ENCODE data around the gene GDI1.

The GDI1 gene

GRCh38 chrX:154464806-154465365 lies 27.9 kb downstream of the GDI1 start:
- DNase-seq: no peak

- DNase-seq: no peak
Observed at GRCh38 chrX:154465601-154466000, 28.6 kb downstream of the GDI1 start.

DNA sequence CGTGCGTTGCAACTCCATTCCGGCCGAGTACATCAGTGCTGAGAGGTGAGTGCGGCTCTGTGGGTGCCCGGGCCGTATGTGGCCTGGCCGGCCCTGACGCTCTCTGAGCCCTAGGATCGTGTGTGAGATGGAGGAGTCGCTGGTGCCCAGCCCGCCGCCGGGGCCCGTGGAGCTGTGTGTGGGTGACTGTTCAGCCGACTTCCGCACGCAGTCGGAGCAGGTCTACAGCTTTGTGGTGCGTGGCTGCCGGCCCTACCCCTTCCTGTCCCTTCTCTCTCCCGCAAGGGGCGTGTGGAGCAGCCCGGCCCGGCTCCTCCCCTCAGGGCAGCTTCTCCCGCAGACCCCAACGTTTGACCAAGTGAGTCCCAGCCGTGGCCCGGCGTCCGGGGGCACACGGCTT lies 29.1 kb downstream of the GDI1 start:
- no peak for DNase-seq

GRCh38 chrX:154466907-154467306 lies 30.0 kb downstream of the GDI1 start:
- no peak for DNase-seq

- DNase-seq: no peak
Observed at GRCh38 chrX:154467556-154467955, 30.6 kb downstream of the GDI1 start.

- DNase-seq: no peak
Observed at GRCh38 chrX:154468217-154468616, 31.3 kb downstream of the GDI1 start.

GRCh38 chrX:154469114-154469513 lies 32.2 kb downstream of the GDI1 start:
- no peak for DNase-seq

GRCh38 chrX:154469880-154470279 lies 32.9 kb downstream of the GDI1 start:
- no peak for DNase-seq

- DNase-seq: no peak
Observed at GRCh38 chrX:154470434-154470833, 33.5 kb downstream of the GDI1 start.

GRCh38 chrX:154470914-154471568 lies 34.1 kb downstream of the GDI1 start:
- DNase-seq: no peak

DNA sequence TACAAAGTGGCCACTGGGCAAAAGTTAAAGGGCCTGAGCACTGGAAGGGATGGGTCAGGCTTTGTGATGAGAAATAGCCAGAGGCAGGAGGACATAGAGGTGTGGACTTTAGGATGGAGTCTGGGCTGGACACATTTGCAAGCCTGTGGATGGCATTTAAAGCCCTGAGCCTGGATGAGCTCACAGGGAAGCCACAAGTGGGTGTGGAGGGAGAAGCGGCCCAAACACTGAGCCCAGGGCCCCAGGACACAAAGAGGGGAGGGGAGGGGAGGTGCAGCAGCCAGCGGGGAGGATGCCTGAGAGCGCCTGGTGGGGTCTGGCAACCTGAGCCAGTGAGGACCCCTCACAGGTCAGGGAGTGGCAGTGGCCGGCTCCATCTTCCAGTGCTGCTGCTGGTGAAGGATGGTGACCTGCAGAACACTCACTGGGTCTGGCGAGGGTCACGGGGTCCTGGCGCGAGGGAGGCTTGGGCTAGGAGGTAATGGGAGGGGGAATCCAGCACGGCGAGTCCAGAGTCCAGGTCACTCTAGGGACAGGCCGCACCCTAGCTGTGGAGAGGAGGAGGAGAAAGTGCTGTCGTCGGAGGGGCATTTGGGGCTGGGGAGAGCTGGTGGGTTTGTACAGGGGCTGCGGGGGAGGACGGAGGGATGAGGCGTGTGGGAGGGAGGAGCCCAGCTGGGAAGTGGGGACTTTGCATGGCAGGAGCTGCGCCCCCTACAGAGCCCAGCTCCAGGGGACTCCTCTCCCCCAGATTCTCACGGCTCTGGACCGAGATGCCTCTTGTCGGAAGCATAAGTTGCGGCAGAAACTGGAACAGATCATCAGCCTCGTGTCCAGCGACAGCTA lies 35.1 kb downstream of the GDI1 start:
- no peak for DNase-seq

DNA sequence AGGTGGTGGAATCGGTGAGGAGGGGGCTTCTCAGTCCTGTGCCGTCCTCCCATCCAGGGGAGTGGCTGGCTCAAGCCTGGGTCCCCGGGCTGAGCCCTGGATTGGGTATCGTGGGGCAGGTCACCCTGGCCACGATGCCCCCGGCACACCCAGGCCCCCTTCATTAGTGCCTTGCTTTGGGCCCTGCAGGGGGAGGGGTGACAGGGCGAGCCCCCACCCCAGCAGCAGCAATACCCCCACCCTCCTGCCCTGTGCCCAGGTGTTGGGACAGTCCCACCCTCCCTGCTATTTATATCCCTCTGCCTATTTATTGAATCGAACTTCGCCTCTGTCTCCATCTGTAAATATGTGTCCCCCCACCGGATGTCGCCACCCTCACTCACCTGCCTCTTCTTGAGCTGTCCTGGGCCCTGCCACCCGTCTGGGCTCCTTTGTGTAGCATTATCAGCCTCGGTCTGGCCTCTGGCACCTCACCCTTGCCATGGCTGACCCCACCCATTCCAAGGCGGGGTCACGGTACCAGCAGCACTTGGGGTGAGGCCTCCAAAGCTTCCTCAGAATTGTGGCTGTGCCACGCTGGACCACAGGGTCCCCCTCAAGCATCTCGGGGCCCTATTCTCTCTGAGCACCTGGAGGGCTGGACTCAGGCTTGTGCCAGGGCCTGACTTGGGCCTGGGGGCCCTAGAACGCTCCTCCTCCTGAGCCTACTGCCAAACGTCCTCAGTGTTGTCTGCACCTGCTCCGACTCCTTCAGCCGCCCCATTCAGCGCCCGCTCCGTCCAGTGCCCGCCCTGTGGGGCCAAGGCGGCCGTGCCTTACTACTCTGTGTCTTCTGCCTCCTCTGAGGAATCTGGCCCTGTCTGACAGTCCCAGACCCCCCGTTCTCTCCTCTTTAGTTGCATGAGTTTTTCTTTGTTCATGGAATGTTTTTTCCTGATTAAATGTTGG lies 36.0 kb downstream of the GDI1 start:
- DNase-seq: no peak

- no peak for DNase-seq
Observed at GRCh38 chrX:154473683-154474082, 36.7 kb downstream of the GDI1 start.

DNA sequence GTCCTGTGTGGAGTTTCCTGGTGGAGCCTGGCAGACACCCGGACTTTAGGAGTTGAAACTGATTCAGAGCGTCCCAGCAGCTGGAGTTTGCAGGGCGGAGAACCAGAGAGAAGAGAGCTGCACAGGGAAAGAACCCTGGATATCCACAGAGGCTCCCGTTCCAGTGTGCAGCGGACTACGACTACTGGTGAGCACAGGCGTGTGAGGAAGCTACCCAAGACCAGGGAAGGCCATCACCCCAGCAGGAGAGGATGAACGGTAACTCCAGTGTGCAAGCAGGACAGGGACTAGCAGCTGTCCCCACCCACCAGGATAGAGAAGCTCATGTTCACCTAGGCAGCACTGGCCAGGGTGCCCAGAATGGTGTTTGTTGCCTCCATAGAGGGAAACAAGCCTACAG lies 39.9 kb downstream of the GDI1 start:
- DNase-seq: no peak

- no peak for DNase-seq
Observed at GRCh38 chrX:154477891-154478477, 41.0 kb downstream of the GDI1 start.

- DNase-seq: peak; percentile 94
Observed at GRCh38 chrX:154478728-154479622, 42.0 kb downstream of the GDI1 start, which contains the start of gene LAGE3. LAGE3 (minus strand) TSS chrX:154479281; CDS start chrX:154478915, 366 bp downstream.

DNA sequence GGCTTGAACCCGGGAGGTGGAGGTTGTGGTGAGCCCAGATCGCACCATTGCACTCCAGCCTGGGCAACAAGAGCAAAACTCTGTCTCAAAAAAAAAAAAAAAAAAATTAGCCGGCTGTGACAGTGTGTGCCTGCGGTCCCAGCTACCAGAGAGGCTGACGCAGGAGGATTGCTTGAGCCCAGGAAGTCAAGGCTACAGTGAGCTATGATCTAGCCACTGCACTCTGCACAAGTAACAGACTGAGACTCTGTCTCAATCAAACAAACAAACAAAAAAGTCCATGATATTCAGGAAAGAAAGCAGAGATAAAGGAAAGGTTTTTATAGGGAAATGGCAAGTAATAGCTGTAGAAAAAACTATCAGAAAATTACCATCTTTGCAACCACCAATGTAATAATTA lies 44.2 kb downstream of the GDI1 start:
- no peak for DNase-seq

DNA sequence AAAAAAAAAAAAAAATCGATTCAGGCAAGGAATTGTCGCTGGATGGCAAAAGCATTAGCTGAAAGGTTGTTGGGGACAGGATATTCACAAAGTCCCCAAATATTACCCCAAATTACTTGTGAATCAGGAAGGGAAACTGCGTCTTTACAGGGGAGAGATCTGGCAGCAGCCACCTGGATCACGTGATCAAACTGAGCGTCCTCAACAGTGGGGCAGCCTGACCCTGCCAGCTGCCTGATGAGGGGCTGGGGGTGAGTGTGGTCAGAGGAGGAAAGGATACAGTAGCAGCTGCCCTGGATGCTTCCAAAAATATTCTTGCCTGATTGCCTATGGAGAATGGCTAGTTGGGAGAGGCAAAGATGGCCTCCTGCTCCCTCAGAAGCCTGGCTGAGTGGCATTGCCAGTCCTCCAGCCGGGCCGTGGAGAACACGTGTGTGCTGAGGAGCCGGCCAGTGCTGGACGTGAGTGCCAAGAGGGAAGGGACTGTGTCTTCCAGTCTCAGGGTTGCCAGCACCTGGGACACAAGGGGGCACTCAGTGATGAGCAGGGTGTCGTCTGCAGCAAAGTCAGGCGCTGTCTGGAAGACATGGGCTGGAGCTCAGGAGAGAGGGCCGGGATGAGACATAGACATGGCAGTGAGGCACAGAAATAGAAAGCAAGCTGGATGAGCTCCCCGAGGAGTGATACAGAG lies 45.1 kb downstream of the GDI1 start:
- no peak for DNase-seq

DNA sequence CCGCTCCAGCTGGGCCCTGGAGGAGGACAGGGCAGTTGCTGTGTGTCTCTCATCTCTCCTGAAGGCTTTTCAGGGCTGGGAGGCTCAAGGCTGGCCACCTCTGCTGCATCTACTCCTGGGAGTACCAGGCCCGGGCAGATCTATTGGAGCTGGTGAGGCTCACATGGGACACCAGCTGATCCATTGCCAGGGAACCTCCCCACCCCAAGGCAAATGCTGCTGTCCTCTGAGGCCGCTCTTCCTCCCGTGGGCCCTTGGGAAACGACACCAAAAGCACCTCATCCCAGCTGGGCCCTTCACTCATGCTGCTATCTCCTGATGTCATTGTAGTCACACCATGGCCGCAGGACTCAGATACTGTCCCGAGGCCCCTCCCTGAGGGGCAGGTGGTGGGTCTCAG lies 45.8 kb downstream of the GDI1 start:
- DNase-seq: no peak

GRCh38 chrX:154483325-154483724 lies 46.4 kb downstream of the GDI1 start:
- DNase-seq: no peak

Data from activated CD4-positive, alpha-beta T cell treated with anti-CD3 and anti-CD28 coated beads, Interleukin-2, amount 50 U/mL, for 16 hours (primary cell).